Esophagus squamous epithelium (tissue), 4 donors: ENCODE data around the gene KIAA0513.

Source experiments
- POLR2A ChIP-seq, 4 donors: fragments of 450-650 bp; IDR thresholded peaks; one replicate each; pipeline ENCODE4 v1.6.1; 2017; ENCODE audit warnings: antibody characterized with exemption in 4 of 4, mild to moderate bottlenecking in 4 of 4, moderate library complexity in 3 of 4
- TF ChIP-seq, protein P1 (sequence below), 6 experiments: fragments of 450-650 bp in 4 of 6; fragments of 200-600 bp in 2 of 6; sonication (generic) in 2 of 6; IDR thresholded peaks; one replicate each; pipeline ENCODE4 v1.5.1; 2016 to 2019; ENCODE audit warnings: antibody characterized with exemption in 6 of 6, mild to moderate bottlenecking in 4 of 6, moderate library complexity in 4 of 6

DNA sequence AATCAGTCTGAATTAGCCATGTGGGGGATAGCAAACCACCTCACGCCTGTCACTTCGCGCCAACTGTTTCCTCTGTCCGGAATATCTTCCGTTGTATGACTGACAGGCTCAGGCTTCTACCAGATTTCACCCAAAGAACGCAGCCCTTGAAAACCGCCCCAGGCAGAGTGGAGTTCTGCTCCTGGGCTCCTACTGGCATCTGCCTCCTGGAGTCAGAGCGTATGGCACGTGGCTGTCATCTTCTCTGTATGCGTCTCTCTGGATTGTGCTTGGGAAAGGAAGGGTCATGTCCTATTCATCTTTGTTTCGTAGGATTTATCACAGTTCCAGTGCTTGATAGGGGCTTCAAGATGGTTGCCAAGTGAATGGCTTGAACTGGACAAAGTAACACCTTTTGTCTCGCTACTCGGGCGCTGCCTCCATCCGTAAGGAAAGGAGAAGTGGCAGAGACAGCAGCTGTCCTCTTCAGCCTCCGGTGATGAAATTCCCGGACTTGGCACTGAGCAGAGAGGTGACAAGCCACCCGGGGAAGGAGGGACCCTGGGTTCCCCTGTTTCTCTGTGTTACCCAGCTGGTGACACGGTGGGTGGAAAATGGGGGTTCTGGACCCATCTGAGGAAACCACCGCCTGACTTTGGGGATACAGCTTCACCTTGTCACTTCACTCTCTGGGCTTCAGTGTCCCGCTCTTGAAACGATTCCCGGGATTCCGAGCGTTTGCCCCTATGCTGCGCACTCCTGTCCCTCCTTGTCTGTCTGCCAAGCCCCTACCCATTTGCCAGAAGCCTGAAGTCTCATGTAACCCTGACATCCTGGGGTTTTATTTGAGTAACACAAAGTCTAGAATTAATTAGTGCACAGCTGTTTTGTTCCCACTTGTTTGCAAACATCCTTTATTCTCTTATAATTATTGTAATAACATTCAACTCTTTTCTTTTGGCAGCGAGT lies 13.9 kb downstream of the KIAA0513 start:
- TF ChIP-seq, protein P1, sequence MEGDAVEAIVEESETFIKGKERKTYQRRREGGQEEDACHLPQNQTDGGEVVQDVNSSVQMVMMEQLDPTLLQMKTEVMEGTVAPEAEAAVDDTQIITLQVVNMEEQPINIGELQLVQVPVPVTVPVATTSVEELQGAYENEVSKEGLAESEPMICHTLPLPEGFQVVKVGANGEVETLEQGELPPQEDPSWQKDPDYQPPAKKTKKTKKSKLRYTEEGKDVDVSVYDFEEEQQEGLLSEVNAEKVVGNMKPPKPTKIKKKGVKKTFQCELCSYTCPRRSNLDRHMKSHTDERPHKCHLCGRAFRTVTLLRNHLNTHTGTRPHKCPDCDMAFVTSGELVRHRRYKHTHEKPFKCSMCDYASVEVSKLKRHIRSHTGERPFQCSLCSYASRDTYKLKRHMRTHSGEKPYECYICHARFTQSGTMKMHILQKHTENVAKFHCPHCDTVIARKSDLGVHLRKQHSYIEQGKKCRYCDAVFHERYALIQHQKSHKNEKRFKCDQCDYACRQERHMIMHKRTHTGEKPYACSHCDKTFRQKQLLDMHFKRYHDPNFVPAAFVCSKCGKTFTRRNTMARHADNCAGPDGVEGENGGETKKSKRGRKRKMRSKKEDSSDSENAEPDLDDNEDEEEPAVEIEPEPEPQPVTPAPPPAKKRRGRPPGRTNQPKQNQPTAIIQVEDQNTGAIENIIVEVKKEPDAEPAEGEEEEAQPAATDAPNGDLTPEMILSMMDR (IDR thresholded peaks at IDR 0.05) = no peak
- no peak for TF ChIP-seq POLR2A (IDR thresholded peaks at IDR 0.05)
